HepG2 (cell line): Measurements from ENCODE around the gene TCAIM. TPM values are rescaled to one million over a fixed set of nuclear protein-coding genes. Genes with fewer than 3 reads are reported as not detected.

Source experiments
- ADNP ChIP-seq: sonication (generic); formaldehyde crosslinking; IDR thresholded peaks from 2 replicates; pipeline ENCODE4 v1.4.0; 2020; ENCODE audit warnings: missing genetic modification reagents
- CHD4 ChIP-seq: fragments of 200-600 bp; sonication (generic); IDR thresholded peaks from 2 replicates; pipeline ENCODE4 v1.7.0; 2017; ENCODE audit warnings: mild to moderate bottlenecking, low read length, borderline replicate concordance
- CTCF ChIP-seq: sonication (generic); formaldehyde crosslinking; IDR thresholded peaks from 2 replicates; pipeline ENCODE4 v1.5.0; 2020; ENCODE audit warnings: mild to moderate bottlenecking, missing genetic modification reagents, moderate library complexity
- GATA4 ChIP-seq: sonication (generic); IDR thresholded peaks from 2 replicates; pipeline ENCODE4 v1.6.1; 2016; ENCODE audit warnings: antibody characterized with exemption, low read depth, borderline replicate concordance
- KAT7 ChIP-seq: IDR thresholded peaks from 2 replicates; pipeline ENCODE4 v1.6.1; 2018; ENCODE audit warnings: borderline replicate concordance, missing compliant biosample characterization
- PHF5A ChIP-seq: IDR thresholded peaks from one replicate; pipeline ENCODE4 v1.6.1; 2018; ENCODE audit warnings: low read depth, missing genetic modification reagents; ENCODE audit not compliant: unreplicated experiment
- RAD21 ChIP-seq: fragments of 450-650 bp; formaldehyde crosslinking; IDR thresholded peaks from 2 replicates; pipeline ENCODE4 v1.5.0; 2020; ENCODE audit warnings: mild to moderate bottlenecking
- RBFOX2 ChIP-seq: fragments of 200-400 bp; formaldehyde crosslinking; IDR thresholded peaks from 2 replicates; pipeline ENCODE4 v1.6.1; 2017; ENCODE audit warnings: low read depth, mild to moderate bottlenecking, low read length
- RXRB ChIP-seq: IDR thresholded peaks from 2 replicates; pipeline ENCODE4 v1.6.1; 2016; ENCODE audit warnings: borderline replicate concordance, missing genetic modification reagents, missing compliant biosample characterization
- SALL2 ChIP-seq: sonication (generic); formaldehyde crosslinking; IDR thresholded peaks from 2 replicates; pipeline ENCODE4 v1.8.1; 2023; ENCODE audit warnings: mild to moderate bottlenecking, missing genetic modification reagents, inconsistent platforms
- SIN3B ChIP-seq: fragments of 150-350 bp; IDR thresholded peaks from 2 replicates; pipeline ENCODE4 v1.6.1; 2014; ENCODE audit warnings: low read length
- STAG1 ChIP-seq: sonication (generic); formaldehyde crosslinking; IDR thresholded peaks from 2 replicates; pipeline ENCODE4 v1.4.0; 2020; ENCODE audit warnings: missing genetic modification reagents
- TEAD3 ChIP-seq: optimal IDR thresholded peaks from 2 replicates; pipeline ENCODE3; 2016; ENCODE audit warnings: borderline replicate concordance
- TFDP1 ChIP-seq: IDR thresholded peaks from 2 replicates; pipeline ENCODE4 v1.6.1; 2016; ENCODE audit warnings: missing compliant biosample characterization, missing genetic modification reagents, borderline replicate concordance
- THRA ChIP-seq: sonication (generic); formaldehyde crosslinking; IDR thresholded peaks from 2 replicates; pipeline ENCODE4 v1.4.0; 2020; ENCODE audit warnings: missing genetic modification reagents, borderline replicate concordance
- ZNF274 ChIP-seq: sonication (generic); formaldehyde crosslinking; IDR thresholded peaks from 2 replicates; pipeline ENCODE4 v1.5.1; 2020; ENCODE audit warnings: mild to moderate bottlenecking, missing genetic modification reagents
- ZNF333 ChIP-seq: sonication (generic); formaldehyde crosslinking; IDR thresholded peaks from 2 replicates; pipeline ENCODE4 v1.4.0; 2020; ENCODE audit warnings: mild to moderate bottlenecking, missing genetic modification reagents, borderline replicate concordance
- ZNF564 ChIP-seq: sonication (generic); formaldehyde crosslinking; IDR thresholded peaks from 2 replicates; pipeline ENCODE4 v1.8.1; 2023; ENCODE audit warnings: mild to moderate bottlenecking, missing genetic modification reagents
- ZNF572 ChIP-seq: sonication (generic); formaldehyde crosslinking; IDR thresholded peaks from 2 replicates; pipeline ENCODE4 v1.5.1; 2020; ENCODE audit warnings: mild to moderate bottlenecking, missing genetic modification reagents
- ZNF574 ChIP-seq: sonication (generic); formaldehyde crosslinking; IDR thresholded peaks from 2 replicates; pipeline ENCODE4 v1.4.0; 2020; ENCODE audit warnings: missing genetic modification reagents
- ZNF703 ChIP-seq: sonication (generic); formaldehyde crosslinking; IDR thresholded peaks from 2 replicates; pipeline ENCODE4 v1.5.1; 2020; ENCODE audit warnings: missing genetic modification reagents, mild to moderate bottlenecking, moderate library complexity, borderline replicate concordance
- ZNF775 ChIP-seq: sonication (generic); formaldehyde crosslinking; IDR thresholded peaks from 2 replicates; pipeline ENCODE4 v1.4.0; 2020; ENCODE audit warnings: missing genetic modification reagents, mild to moderate bottlenecking, moderate library complexity, borderline replicate concordance
- polyA plus RNA-seq, 8 experiments: library from polyadenylated mRNA; depleted of rRNA in 3 of 8; stranded (reverse) in 7 of 8; unstranded in 1 of 8; fragments of >200 nt; fragmentation: Illumina TruSeq in 4 of 8; extraction: Trizol in 4 of 8; gene quantifications; 2 replicates each; pipeline versions ENCODE4 v1.2.1 to v1.2.3, GENCODE V29; 2011 to 2016; ENCODE audit warnings: low read depth in 4 of 8, missing spikeins in 1 of 8, mixed read lengths in 1 of 8; ENCODE audit not compliant: insufficient read depth in 1 of 8
- total RNA-seq, 5 experiments: library from RNA; depleted of rRNA; stranded (reverse); fragments of >200 nt; fragmentation: Illumina TruSeq; extraction: Trizol; gene quantifications; 2 replicates each; pipeline ENCODE4 v1.2.3, GENCODE V29; 2016; ENCODE audit warnings: low read depth in 1 of 5

The TCAIM gene
- total and polyA plus RNA-seq, 2 of the 13 experiments (the other 11 are each of a cell fraction or from before 2014, with no cell fraction given) = 16.9 to 22.6 TPM

GRCh38 chr3:44418549-44418948 lies 80.0 kb downstream of the TCAIM start (continued):
- TF ChIP-seq KAT7 (CRISPR knock-in tag) (no peak), RAD21 (CRISPR knock-in tag) (no peak), ZNF574 (peak; percentile 66), STAG1 (CRISPR knock-in tag) (peak; percentile 33; the same call in 1 of the 2 replicates), ZNF333 (CRISPR knock-in tag) (no peak), ZNF703 (CRISPR knock-in tag) (no peak), ZNF274 (0 out of 2 replicates have a peak, but pooled peaks have one; percentile 23), SIN3B (no peak), TEAD3 (peak; percentile 46), ZNF775 (CRISPR knock-in tag) (no peak), ZNF564 (0 out of 2 replicates have a peak, but pooled peaks have one; percentile 28), CHD4 (no peak), PHF5A (CRISPR knock-in tag) (no peak), TFDP1 (CRISPR knock-in tag) (no peak), CTCF (CRISPR knock-in tag) (peak; percentile 42), RXRB (CRISPR knock-in tag) (no peak), ZNF572 (CRISPR knock-in tag) (no peak), GATA4 (no peak), ADNP (CRISPR knock-in tag) (no peak), THRA (no peak), SALL2 (CRISPR knock-in tag) (0 out of 2 replicates have a peak, but pooled peaks have one; percentile 21), RBFOX2 (no peak)
